Activated CD8-positive, alpha-beta T cell treated with anti-CD3 and anti-CD28 coated beads for 36 hours (primary cell): Measurements from ENCODE around the gene SPPL3. TPM values are rescaled to one million over a fixed set of nuclear protein-coding genes. Genes with fewer than 3 reads are reported as not detected.
A peak's percentile ranks its signal among the peaks of the same experiment; 100 is the strongest.
"Not testable (repeated sequence)": the region's sequence is repeated elsewhere in the genome, so short reads cannot be mapped to it uniquely, and the experiment has no call there.

Experiments used
- ATAC-seq: fragments of 200-7000 bp; cut with Tn5 transposase; one replicate; pipeline ENCODE4 v1.10.0; 2021; ENCODE audit warnings: mild to moderate bottlenecking, moderate library complexity
- CTCF ChIA-PET: fragments of 350-600 bp; sonication (Branson Sonifier 250); formaldehyde crosslinking; loops from one replicate; lab custom pipeline; 2021; ENCODE audit warnings: antibody characterized with exemption; lab: Charles Lee
- POLR2A ChIA-PET: fragments of 350-600 bp; sonication (Branson Sonifier 250); formaldehyde crosslinking; loops from one replicate; lab custom pipeline; 2021; ENCODE audit warnings: antibody characterized with exemption; lab: Charles Lee
- DNase-seq: peaks from one replicate; pipeline ENCODE4 v3.0.0-alpha.2; 2020
- H3K27ac Mint-ChIP-seq: one replicate; pipeline ENCODE4 v1.8.0; 2021; ENCODE audit warnings: mild to moderate bottlenecking, mixed read lengths
- H3K27me3 Mint-ChIP-seq: one replicate; pipeline ENCODE4 v1.8.0; 2021; ENCODE audit warnings: mixed read lengths
- H3K36me3 Mint-ChIP-seq: one replicate; pipeline ENCODE4 v1.8.0; 2021; ENCODE audit warnings: low read depth, mixed read lengths
- H3K4me1 Mint-ChIP-seq: one replicate; pipeline ENCODE4 v1.8.0; 2021; ENCODE audit warnings: low read depth, mixed read lengths
- H3K4me3 Mint-ChIP-seq: one replicate; pipeline ENCODE4 v1.8.0; 2021; ENCODE audit warnings: mild to moderate bottlenecking, moderate library complexity, mixed read lengths
- H3K9me3 Mint-ChIP-seq: one replicate; pipeline ENCODE4 v1.8.0; 2021; ENCODE audit warnings: mixed read lengths
- CTCF ChIP-seq: fragments of 200-600 bp; IDR thresholded peaks from one replicate; pipeline ENCODE4 v1.8.0; 2022; ENCODE audit warnings: antibody characterized with exemption, mild to moderate bottlenecking
- intact Hi-C: fragments of 100-400 bp; cut with micrococcal nuclease; formaldehyde crosslinking; loops from one replicate; pipeline ENCODE4 v1.10.0; 2022
- total RNA-seq, 2 experiments: library from RNA; stranded (reverse); gene quantifications; one replicate each; pipeline ENCODE4 v1.2.3, GENCODE V29; 2021

SPPL3 gene
- total RNA-seq, 2 experiments from 2014 or later = 19.8 to 20.8 TPM

- POLR2A ChIA-PET = no interaction called here
- Mint-ChIP-seq H3K4me1 (no peaks in the 10 kb centered on the region), H3K27me3 (no peaks in the 10 kb centered on the region), H3K4me3 (no peak overlapping the region), H3K9me3 (no peaks in the 10 kb centered on the region), H3K36me3 (peaks cover 12% of the 10 kb centered on the region), H3K27ac (no peak overlapping the region)
- ATAC-seq = no peak
- CTCF ChIA-PET = no interaction called here
- TF ChIP-seq CTCF = no peak
- intact Hi-C loops = no loop called here
- no peak for DNase-seq
Measured at GRCh38 chr12:120735181-120735580, 169.0 kb downstream of the SPPL3 start.

GRCh38 chr12:120734210-120734609 is 169.9 kb downstream of the SPPL3 start:
- no peaks in the 10 kb centered on the region for H3K9me3 Mint-ChIP-seq
- H3K36me3 Mint-ChIP-seq = peaks cover 16% of the 10 kb centered on the region
- H3K4me3 Mint-ChIP-seq = no peak overlapping the region
- no peak for TF ChIP-seq CTCF
- no peaks in the 10 kb centered on the region for H3K27me3 Mint-ChIP-seq
- DNase-seq = no peak
- intact Hi-C loops = no loop called here
- no peak overlapping the region for H3K27ac Mint-ChIP-seq
- ChIA-PET CTCF (no interaction called here), POLR2A (no interaction called here)
- H3K4me1 Mint-ChIP-seq = no peaks in the 10 kb centered on the region
- no peak for ATAC-seq

GRCh38 chr12:120733574-120733973 is 170.6 kb downstream of the SPPL3 start:
- ATAC-seq = no peak
- Mint-ChIP-seq H3K4me1 (no peaks in the 10 kb centered on the region), H3K9me3 (no peaks in the 10 kb centered on the region), H3K36me3 (peaks cover 16% of the 10 kb centered on the region), H3K4me3 (no peak overlapping the region), H3K27me3 (no peaks in the 10 kb centered on the region), H3K27ac (no peak overlapping the region)
- TF ChIP-seq CTCF = no peak
- POLR2A ChIA-PET = no interaction called here
- CTCF ChIA-PET = no interaction called here
- DNase-seq = no peak
- intact Hi-C loops = no loop called here

- DNase-seq, H3K4me1 Mint-ChIP-seq, CTCF ChIA-PET, H3K27ac Mint-ChIP-seq, H3K4me3 Mint-ChIP-seq, ATAC-seq, H3K27me3 Mint-ChIP-seq, POLR2A ChIA-PET, intact Hi-C loops, H3K9me3 Mint-ChIP-seq: not testable (repeated sequence)
- peaks cover 19% of the 10 kb centered on the region for H3K36me3 Mint-ChIP-seq
Measured at GRCh38 chr12:120732198-120732597, 172.0 kb downstream of the SPPL3 start.

- Mint-ChIP-seq H3K27ac (no peak overlapping the region), H3K27me3 (no peaks in the 10 kb centered on the region), H3K36me3 (peaks cover 16% of the 10 kb centered on the region), H3K4me3 (peak overlapping the region; percentile 88), H3K4me1 (peaks cover 11% of the 10 kb centered on the region), H3K9me3 (no peaks in the 10 kb centered on the region)
- no peak for TF ChIP-seq CTCF
- CTCF ChIA-PET = interaction anchor here (1.1 kb wide), 1 partner anchor 245 kb away, joined by 3 read pairs; no protein-coding TSS in a partner anchor
- ATAC-seq (no peak), DNase-seq (no peak)
- intact Hi-C loops = no loop called here
- POLR2A ChIA-PET = interaction anchor here (1.0 to 1.3 kb wide), 2 partner anchors 16 to 419 kb away, joined by 3 read pairs; partner anchors contain the start of gene UNC119B
Measured at GRCh38 chr12:120726961-120727360, 177.2 kb downstream of the SPPL3 start.

GRCh38 chr12:120726510-120726793 is 177.7 kb downstream of the SPPL3 start:
- H3K36me3 Mint-ChIP-seq = peaks cover 14% of the 10 kb centered on the region
- H3K4me1 Mint-ChIP-seq = peaks cover 11% of the 10 kb centered on the region

More at GRCh38 chr12:120726510-120726793, 177.7 kb downstream of the SPPL3 start:
- intact Hi-C loops = no loop called here
- H3K27ac Mint-ChIP-seq = peak overlapping the region; percentile 68
- CTCF ChIA-PET = no interaction called here
- peak overlapping the region; percentile 88 for H3K4me3 Mint-ChIP-seq
- ATAC-seq (no peak), DNase-seq (no peak)
- TF ChIP-seq CTCF = no peak
- H3K27me3 Mint-ChIP-seq = no peaks in the 10 kb centered on the region
- POLR2A ChIA-PET = interaction anchor here (1.0 to 1.3 kb wide), 2 partner anchors 16 to 420 kb away, joined by 3 read pairs; partner anchors contain the start of gene UNC119B
- no peaks in the 10 kb centered on the region for H3K9me3 Mint-ChIP-seq
